IMR-90 (cell line): Measurements from ENCODE around the gene FAM186B. TPM values are rescaled to one million over a fixed set of nuclear protein-coding genes. Genes with fewer than 3 reads are reported as not detected.

ENCODE experiments used
- microRNA-seq, 2 experiments: library from miRNA; stranded (forward) in 1 of 2; unstranded in 1 of 2; fragments of 10-50 nt in 1 of 2; fragments of <30 nt in 1 of 2; gene quantifications in 1 of 2; microRNA quantifications in 1 of 2; one replicate each; pipeline versions ENCODE3 to v1.1.0; 2013 to 2020; ENCODE audit not compliant: insufficient read depth in 1 of 2, insufficient read length in 1 of 2, unreplicated experiment in 1 of 2
- polyA plus RNA-seq, 3 experiments: library from polyadenylated mRNA; depleted of rRNA; stranded (reverse); fragments of >200 nt; gene quantifications; 2 replicates each; pipeline ENCODE4 v1.2.3, GENCODE V29; 2012; ENCODE audit warnings: low replicate concordance in 1 of 3
- small RNA-seq, 5 experiments: library from RNA; depleted of rRNA; stranded (forward); fragments of <200 nt; gene quantifications; one replicate each; pipeline ENCODE3, GENCODE V24; 2012
- total RNA-seq: library from RNA; depleted of rRNA; stranded (reverse); fragments of >200 nt; gene quantifications from 2 replicates; pipeline ENCODE4 v1.2.3, GENCODE V29; 2012; rRNA removed

FAM186B gene
- total and polyA plus RNA-seq, 2 of the 4 experiments (the other 2 are of a cell fraction) = 0.10 to 0.18 TPM

Small RNA genes within 50 kb of the gene (microRNA-seq; reads per million reads assigned to microRNA genes)
- gene HIGD1AP9 (ENCODE audit: insufficient read depth, insufficient read length) (not detected), gene POLR2KP1 (ENCODE audit: insufficient read depth, insufficient read length) (not detected), gene RNU6-834P (ENCODE audit: insufficient read depth, insufficient read length) (not detected)

Small RNA genes within 50 kb of the gene (small RNA-seq; reads per million reads assigned to genes)
- gene HIGD1AP9 (0 reads per million in 5 experiments), gene POLR2KP1 (0 reads per million in 5 experiments), gene RNU6-834P (0 reads per million in 5 experiments)

Other genes with a start within 250 kb of the FAM186B start
- gene SPATS2, start 238.2 kb downstream of the FAM186B start, total RNA-seq = 44.7 and 63.3 TPM in 2 replicates
- 45.0 and 50.6 TPM in 2 replicates for gene SPATS2, start 238.2 kb downstream of the FAM186B start, polyA plus RNA-seq (2012; rRNA removed)
- 0.28 TPM in 1 of 2 replicates, not detected in the other for gene KCNH3, start 66.6 kb downstream of the FAM186B start, total RNA-seq
- gene KCNH3, start 66.6 kb downstream of the FAM186B start, polyA plus RNA-seq (2012; rRNA removed) = 0.10 and 0.20 TPM in 2 replicates
- gene MCRS1, start 37.5 kb downstream of the FAM186B start, total RNA-seq = 60.8 and 72.9 TPM in 2 replicates
- gene MCRS1, start 37.5 kb downstream of the FAM186B start, polyA plus RNA-seq (2012; rRNA removed) = 73.2 and 75.2 TPM in 2 replicates
- 3.9 and 5.0 TPM in 2 replicates for gene PRPF40B, start 17.9 kb upstream of the FAM186B start, total RNA-seq
- 11.0 and 11.8 TPM in 2 replicates for gene PRPF40B, start 17.9 kb upstream of the FAM186B start, polyA plus RNA-seq (2012; rRNA removed)
- gene FMNL3, start 101.8 kb upstream of the FAM186B start, total RNA-seq = 34.4 and 36.4 TPM in 2 replicates
- gene FMNL3, start 101.8 kb upstream of the FAM186B start, polyA plus RNA-seq (2012; rRNA removed) = 13.2 and 16.3 TPM in 2 replicates
- gene TMBIM6, start 135.9 kb upstream of the FAM186B start, total RNA-seq = 255 and 369 TPM in 2 replicates
- gene TMBIM6, start 135.9 kb upstream of the FAM186B start, polyA plus RNA-seq (2012; rRNA removed) = 267 and 285 TPM in 2 replicates
- gene NCKAP5L, start 222.8 kb upstream of the FAM186B start, total RNA-seq = 6.1 and 7.2 TPM in 2 replicates
- gene NCKAP5L, start 222.8 kb upstream of the FAM186B start, polyA plus RNA-seq (2012; rRNA removed) = 14.4 and 16.4 TPM in 2 replicates
- 2.3 and 2.5 TPM in 2 replicates for gene BCDIN3D, start 237.5 kb upstream of the FAM186B start, total RNA-seq
- 1.7 and 2.3 TPM in 2 replicates for gene BCDIN3D, start 237.5 kb upstream of the FAM186B start, polyA plus RNA-seq (2012; rRNA removed)